Adrenal gland (tissue), 12 donors: ENCODE measurements around the gene RASA4B. TPM values are rescaled to one million over a fixed set of nuclear protein-coding genes. Genes with fewer than 3 reads are reported as not detected.
A peak's percentile ranks its signal among the peaks of the same experiment; 100 is the strongest.

Experiments
- DNase-seq, 7 donors: peaks; one replicate each; pipeline ENCODE4 v3.0.0-alpha.2; 2019 to 2020
- H3K27ac ChIP-seq, 5 donors: fragments of 200-600 bp; sonication (generic) in 4 of 5; 1 replicate in 3 of 5; 2 replicates in 2 of 5; pipeline versions ENCODE4 v1.5.1 to v1.8.0; 2016 to 2020; ENCODE audit warnings: mild to moderate bottlenecking in 1 of 5
- H3K27me3 ChIP-seq: fragments of 200-600 bp; 2 replicates; pipeline ENCODE4 v1.8.0; 2021
- H3K36me3 ChIP-seq, 2 donors: fragments of 200-600 bp; replicated peaks in 1 of 2; 1 replicate in 1 of 2; 2 replicates in 1 of 2; pipeline versions ENCODE4 v1.5.1 to v1.8.0; 2018 to 2022
- H3K4me1 ChIP-seq, 2 donors: fragments of 200-600 bp; replicated peaks in 1 of 2; 1 replicate in 1 of 2; 2 replicates in 1 of 2; pipeline versions ENCODE4 v1.5.1 to v1.8.0; 2018 to 2021
- H3K4me3 ChIP-seq, 4 donors: fragments of 200-600 bp; sonication (generic) in 3 of 4; one replicate each; pipeline ENCODE4 v1.5.1; 2016 to 2018
- H3K9me3 ChIP-seq, 3 donors: fragments of 200-600 bp; sonication (generic) in 1 of 3; replicated peaks in 1 of 3; 1 replicate in 2 of 3; 2 replicates in 1 of 3; pipeline versions ENCODE4 v1.5.1 to v1.8.0; 2016 to 2021
- CTCF ChIP-seq, 6 experiments: fragments of 450-650 bp in 4 of 6; fragments of 200-600 bp in 2 of 6; sonication (generic) in 1 of 6; IDR thresholded peaks; 1 replicate in 5 of 6; 2 replicates in 1 of 6; pipeline versions ENCODE4 v1.5.1 to v1.8.0; 2016 to 2021; ENCODE audit warnings: antibody characterized with exemption in 6 of 6, mild to moderate bottlenecking in 2 of 6, moderate library complexity in 1 of 6
- POLR2A ChIP-seq, 2 donors: fragments of 450-650 bp; IDR thresholded peaks; one replicate each; pipeline ENCODE4 v1.6.1; 2017; ENCODE audit warnings: antibody characterized with exemption in 2 of 2, mild to moderate bottlenecking in 2 of 2, moderate library complexity in 1 of 2
- WGBS, 4 donors: extraction: QIAGEN DNeasy Blood & Tissue Kit in 2 of 4; methylation state at CpG; one replicate each; pipeline versions ENCODE4 v1.1.5 to v1.1.7; 2013 to 2017; 5-methylcytosine and 5-hydroxymethylcytosine counted together
- intact Hi-C, 2 donors: fragments of 100-400 bp; cut with DNase I; formaldehyde crosslinking; loops; one replicate each; pipeline versions ENCODE4 v1.14.1 to v1.15.0; 2022 to 2023
- microRNA-seq, 3 donors: library from miRNA; unstranded; fragments of <30 nt; microRNA quantifications; one replicate each; pipeline ENCODE4, GENCODE V29; 2017 to 2020
- polyA plus RNA-seq, 3 donors: library from polyadenylated mRNA; stranded (reverse); fragments of 200-250 nt in 2 of 3; fragments of 350-450 nt in 1 of 3; fragmentation: Illumina TruSeq in 1 of 3; extraction: RNeasy Lipid Tissue Mini Kit (QIAGEN cat#74804) in 1 of 3; gene quantifications; one replicate each; pipeline ENCODE4 v1.2.3, GENCODE V29; 2013 to 2014
- total RNA-seq, 9 donors: library from RNA; depleted of rRNA in 4 of 9; stranded (reverse); fragments of >200 nt in 4 of 9; fragments of 120-200 nt in 1 of 9; fragmentation: NEBNext Ultra II Directional in 1 of 9; extraction: Animal tissue kit (Norgen Biotek cat#: 25700) in 1 of 9; gene quantifications; one replicate each; pipeline versions ENCODE4 v1.1.0 to v1.2.4, GENCODE V29; 2013 to 2023
- donor health status: healthy with polysubstance abuse.
- donor health status: Bipolar disorder and iron deficiency.
- donor health status: DM: yes; HTN: yes; CAD: no.
- donor health status: DM: no; HTN: no; CAD: no.
- donor health status: DM: no; HTN: no; CAD: no.
- donor health status: DM: yes; HTN: yes; CAD: no.

The RASA4B gene
- total and polyA plus RNA-seq, 12 donors = 1.9 to 150 (median 24.6) TPM

GRCh38 chr7:102434039-102434486 lies 83.5 kb downstream of the RASA4B start:
- intact Hi-C loops = no loop called here
- H3K4me3 ChIP-seq = peak overlapping the region in 2 of 4 donors; percentile 15 to 99
- no peak for DNase-seq
- H3K9me3 ChIP-seq = no peaks in the 10 kb centered on the region
- H3K27me3 ChIP-seq = no peaks in the 10 kb centered on the region
- peaks cover 13 to 32% of the 10 kb centered on the region in 2 donors for H3K4me1 ChIP-seq
- TF ChIP-seq CTCF (IDR thresholded peaks at IDR 0.05) (no peak), POLR2A (IDR thresholded peaks at IDR 0.05) (no peak)
- WGBS, 4 donors = 13 to 33% (median 30%) methylated on average over 6 to 9 of the region's 9 CpGs
- H3K36me3 ChIP-seq = no peaks in the 10 kb centered on the region
- H3K27ac ChIP-seq = peak overlapping the region in 2 of 5 donors; percentile 59 to 86

- DNase-seq = peak; percentile 70 to 90 (median 83)
- Histone ChIP-seq H3K27ac (peak within 1 kb of the TSS in 4 of 5 donors; percentile 53 to 86 (median 75)), H3K4me1 (peaks cover 13 to 32% of the 10 kb centered on the region in 2 donors), H3K4me3 (peak within 1 kb of the TSS; percentile 46 to 99 (median 78)), H3K9me3 (no peaks in the 10 kb centered on the region), H3K36me3 (no peaks in the 10 kb centered on the region), H3K27me3 (no peaks in the 10 kb centered on the region)
- peak in 1 of 2 donors; percentile 2 for TF ChIP-seq POLR2A (IDR thresholded peaks at IDR 0.05)
- no peak for TF ChIP-seq CTCF (IDR thresholded peaks at IDR 0.05)
- intact Hi-C loops = no loop called here
- 0 to 3% (median 1%) methylated on average over 5 to 89 of the region's 90 CpGs for WGBS, 4 donors
Observed at GRCh38 chr7:102433219-102434038, 84.1 kb downstream of the RASA4B start, which contains the start of gene ORAI2. TSS of gene ORAI2 (plus strand) at chr7:102433575. CDS start at chr7:102438957, 5,382 bp downstream.

Small RNA genes lying within 50 kb of the gene (microRNA-seq; reads per million reads assigned to microRNA genes)
- gene MIR4467 (0.45 to 11.9 (median 0.76) reads per million in 3 donors), gene MIR5090 (5.7 to 8.9 (median 6.0) reads per million in 3 donors)

Other genes with a start within 250 kb of the RASA4B start
- gene SH2B2, start 230.9 kb downstream of the RASA4B start, total RNA-seq = 10 to 100 TPM in 1 of 9 donors, 1 to 10 TPM in 7, under 1 TPM in 1; 0.55 to 22.8 (median 5.3) TPM
- gene SH2B2, start 230.9 kb downstream of the RASA4B start, polyA plus RNA-seq = 1 to 10 TPM in 2 of 3 donors, under 1 TPM in 1; 0.90 to 8.4 (median 4.7) TPM
- gene SPDYE6, start 161.3 kb downstream of the RASA4B start, total RNA-seq = under 1 TPM in 1 of 9 donors, not detected in 8; 0.11 TPM
- gene SPDYE6, start 161.3 kb downstream of the RASA4B start, polyA plus RNA-seq = not detected
- gene PRKRIP1, start 121.4 kb downstream of the RASA4B start, total RNA-seq = 10 to 100 TPM; 19.4 to 54.7 (median 30.6) TPM
- 100 to 1,000 TPM in 1 of 3 donors, 10 to 100 TPM in 2; 27.7 to 114 (median 65.9) TPM for gene PRKRIP1, start 121.4 kb downstream of the RASA4B start, polyA plus RNA-seq
- gene ORAI2, start 84.2 kb downstream of the RASA4B start, total RNA-seq = 100 to 1,000 TPM in 1 of 9 donors, 10 to 100 TPM in 7, 1 to 10 TPM in 1; 6.9 to 110 (median 41.1) TPM
- 10 to 100 TPM in 1 of 3 donors, 1 to 10 TPM in 2; 7.0 to 12.7 (median 7.0) TPM for gene ORAI2, start 84.2 kb downstream of the RASA4B start, polyA plus RNA-seq
- 10 to 100 TPM; 12.1 to 37.4 (median 12.8) TPM for gene ALKBH4, start 52.9 kb downstream of the RASA4B start, total RNA-seq
- gene ALKBH4, start 52.9 kb downstream of the RASA4B start, polyA plus RNA-seq = 1 to 10 TPM; 6.0 to 9.2 (median 9.1) TPM
- 10 to 100 TPM; 13.0 to 48.9 (median 24.9) TPM for gene LRWD1, start 52.8 kb downstream of the RASA4B start, total RNA-seq
- 10 to 100 TPM in 2 of 3 donors, 1 to 10 TPM in 1; 7.3 to 24.5 (median 22.9) TPM for gene LRWD1, start 52.8 kb downstream of the RASA4B start, polyA plus RNA-seq
- gene POLR2J, start 38.9 kb downstream of the RASA4B start, total RNA-seq = 10 to 100 TPM; 15.0 to 79.4 (median 54.2) TPM
- 100 to 1,000 TPM in 2 of 3 donors, 10 to 100 TPM in 1; 75.8 to 295 (median 172) TPM for gene POLR2J, start 38.9 kb downstream of the RASA4B start, polyA plus RNA-seq
- 10 to 100 TPM in 1 of 9 donors, 1 to 10 TPM in 6, under 1 TPM in 2; 0.41 to 13.9 (median 5.3) TPM for gene UPK3BL2, start 25.9 kb upstream of the RASA4B start, total RNA-seq
- 10 to 100 TPM in 2 of 3 donors, 1 to 10 TPM in 1; 2.4 to 62.9 (median 17.8) TPM for gene UPK3BL2, start 25.9 kb upstream of the RASA4B start, polyA plus RNA-seq
- gene SPDYE2, start 33.4 kb upstream of the RASA4B start, total RNA-seq = under 1 TPM in 2 of 9 donors, not detected in 7; 0.15 to 0.29 TPM
- under 1 TPM in 1 of 3 donors, not detected in 2; 0.17 TPM for gene SPDYE2, start 33.4 kb upstream of the RASA4B start, polyA plus RNA-seq
- 10 to 100 TPM in 8 of 9 donors, 1 to 10 TPM in 1; 2.0 to 37.4 (median 18.4) TPM for gene POLR2J3, start 54.8 kb upstream of the RASA4B start, total RNA-seq
- 100 to 1,000 TPM in 2 of 3 donors, 10 to 100 TPM in 1; 47.0 to 221 (median 106) TPM for gene POLR2J3, start 54.8 kb upstream of the RASA4B start, polyA plus RNA-seq
- gene RASA4, start 99.0 kb upstream of the RASA4B start, total RNA-seq = 100 to 1,000 TPM in 1 of 9 donors, 10 to 100 TPM in 8; 18.3 to 118 (median 51.2) TPM
- gene RASA4, start 99.0 kb upstream of the RASA4B start, polyA plus RNA-seq = 100 to 1,000 TPM in 2 of 3 donors, 1 to 10 TPM in 1; 8.3 to 197 (median 115) TPM
- 10 to 100 TPM in 7 of 9 donors, 1 to 10 TPM in 2; 3.4 to 27.7 (median 14.1) TPM for gene UPK3BL1, start 125.0 kb upstream of the RASA4B start, total RNA-seq
- gene UPK3BL1, start 125.0 kb upstream of the RASA4B start, polyA plus RNA-seq = 100 to 1,000 TPM in 2 of 3 donors, 10 to 100 TPM in 1; 11.3 to 137 (median 132) TPM
- gene SPDYE2B, start 132.5 kb upstream of the RASA4B start, total RNA-seq = not detected
- gene SPDYE2B, start 132.5 kb upstream of the RASA4B start, polyA plus RNA-seq = not detected
- gene POLR2J2, start 153.9 kb upstream of the RASA4B start, total RNA-seq = 1 to 10 TPM in 7 of 9 donors, under 1 TPM in 1, not detected in 1; 0.55 to 8.6 (median 3.0) TPM
- 1 to 10 TPM; 3.9 to 4.1 (median 4.1) TPM for gene POLR2J2, start 153.9 kb upstream of the RASA4B start, polyA plus RNA-seq
- 10 to 100 TPM in 7 of 9 donors, 1 to 10 TPM in 2; 6.1 to 25.6 (median 11.2) TPM for gene FAM185A, start 231.2 kb upstream of the RASA4B start, total RNA-seq
- 1 to 10 TPM; 5.9 to 8.5 (median 6.0) TPM for gene FAM185A, start 231.2 kb upstream of the RASA4B start, polyA plus RNA-seq